Hindlimb muscle (tissue), 1 donor: ENCODE results near the gene ZNF503. TPM values are rescaled to one million over a fixed set of nuclear protein-coding genes. Genes with fewer than 3 reads are reported as not detected.
A peak's percentile ranks its signal among the peaks of the same experiment; 100 is the strongest.
"Not testable (repeated sequence)": the region's sequence is repeated elsewhere in the genome, so short reads cannot be mapped to it uniquely, and the experiment has no call there.

Source experiments
- DNase-seq: peaks from one replicate; pipeline ENCODE4 v3.0.0-alpha.2; 2013
- polyA plus RNA-seq: library from polyadenylated mRNA; unstranded; fragments of 120-200 nt; gene quantifications from one replicate; pipeline ENCODE4 v1.2.1, GENCODE V29; 2013; ENCODE audit not compliant: insufficient read length

The ZNF503 gene
- polyA plus RNA-seq, 1 donor = 9.7 TPM

- DNase-seq = no peak
These were observed 8.8 kb downstream of the ZNF503 start for GRCh38 chr10:75392744-75393143.

DNA sequence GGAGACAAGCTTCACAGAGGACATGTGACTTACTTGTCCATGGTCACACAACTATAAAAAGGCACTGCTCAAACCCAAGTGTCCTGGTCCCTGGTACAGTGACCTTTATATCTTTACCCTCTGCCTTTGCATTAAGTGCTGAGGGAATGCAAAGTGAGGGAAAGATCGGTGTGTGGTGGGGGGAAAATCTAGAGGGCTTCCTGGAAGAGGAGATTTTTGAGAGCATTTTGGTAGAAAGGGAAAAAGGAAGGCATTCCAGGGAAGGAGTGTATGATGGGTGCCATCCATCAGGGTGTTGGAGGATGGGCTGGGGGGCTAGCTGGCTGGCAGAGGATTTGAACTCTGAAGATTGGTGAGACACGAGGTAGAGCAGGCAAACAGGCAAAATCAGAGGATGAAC lies 9.3 kb downstream of the ZNF503 start:
- no peak for DNase-seq

- DNase-seq = no peak
These were observed 11.4 kb downstream of the ZNF503 start for GRCh38 chr10:75390178-75390577.

- DNase-seq = no peak
These were observed 13.5 kb downstream of the ZNF503 start for GRCh38 chr10:75388082-75388481.

DNA sequence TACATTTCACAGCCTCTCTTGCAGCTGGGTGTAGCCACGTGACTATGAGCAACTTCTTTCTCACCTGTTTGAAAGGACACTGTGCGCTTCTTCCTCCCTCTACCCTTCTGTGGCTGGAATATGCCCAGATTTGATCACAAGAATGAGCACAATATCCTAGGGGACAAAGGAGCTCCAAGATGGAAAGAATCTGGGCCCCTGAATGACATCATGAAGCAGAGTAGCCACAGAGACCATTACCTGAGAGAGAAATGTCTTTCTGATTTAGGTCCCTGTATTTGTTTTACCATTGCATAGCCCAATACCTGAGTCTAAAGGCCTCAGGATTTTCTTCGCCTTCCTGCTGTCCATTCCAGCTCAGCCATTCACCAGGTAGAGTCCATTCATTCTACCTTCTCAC lies 15.4 kb downstream of the ZNF503 start:
- DNase-seq = no peak

DNA sequence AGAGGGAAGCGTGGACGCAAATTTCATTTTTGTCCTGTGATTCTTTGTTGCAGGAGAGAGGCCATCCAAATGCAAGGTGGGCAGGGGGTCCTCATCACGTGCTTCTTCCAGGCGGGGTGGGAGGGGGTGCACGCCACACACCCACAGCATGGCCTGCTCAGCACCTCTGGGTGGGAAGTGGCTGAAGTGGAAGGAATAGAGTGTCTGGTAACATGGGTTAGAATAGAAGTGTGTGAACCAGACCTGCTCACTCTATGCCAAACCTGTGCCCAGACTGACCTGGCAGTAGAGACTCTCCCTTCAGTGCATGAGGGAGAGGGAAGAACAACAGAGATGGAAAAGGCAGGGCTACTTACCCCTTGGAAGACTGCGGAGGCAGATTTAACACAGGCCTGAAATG lies 21.7 kb downstream of the ZNF503 start:
- DNase-seq = no peak

- no peak for DNase-seq
These were observed 22.3 kb downstream of the ZNF503 start for GRCh38 chr10:75379212-75379724.

- no peak for DNase-seq
These were observed 23.2 kb downstream of the ZNF503 start for GRCh38 chr10:75378379-75378778.

DNA sequence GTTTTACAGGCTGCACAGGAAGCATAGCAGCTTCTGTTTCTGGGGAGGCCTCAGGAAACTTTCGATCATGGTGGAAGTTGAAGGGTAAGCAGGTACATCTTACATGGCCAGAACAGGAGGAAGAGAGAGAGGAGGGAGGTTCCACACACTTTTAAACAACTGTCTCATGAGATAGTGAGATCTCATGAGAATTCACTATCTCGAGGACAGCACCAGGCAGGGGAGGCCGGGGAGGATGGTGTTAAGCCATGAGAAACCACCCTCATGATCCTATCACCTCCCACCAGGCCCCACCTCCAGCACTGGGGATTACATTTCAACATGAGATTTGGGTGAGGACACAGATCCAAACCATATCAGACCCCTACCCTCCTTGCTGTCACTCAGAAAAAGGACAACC lies 23.7 kb downstream of the ZNF503 start:
- no peak for DNase-seq

DNA sequence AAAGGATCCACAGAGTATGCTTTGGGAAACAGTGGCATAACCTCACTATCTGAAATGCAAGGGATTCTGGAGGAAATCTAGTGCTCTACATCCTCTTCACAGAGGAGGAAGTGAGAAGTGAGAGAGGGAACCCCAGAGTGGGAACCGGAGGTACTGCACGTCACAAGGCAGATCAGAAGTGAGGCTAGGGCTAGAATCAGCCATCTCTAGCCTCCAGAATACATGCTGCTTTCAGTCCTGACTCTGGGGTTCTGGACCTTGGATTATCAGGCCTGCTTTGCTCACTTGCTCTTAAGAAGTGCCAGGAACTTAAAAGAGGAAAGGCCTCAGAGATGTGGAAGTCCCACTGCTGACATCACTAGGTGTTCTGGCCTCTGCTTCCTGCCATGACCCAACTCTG lies 25.7 kb downstream of the ZNF503 start:
- DNase-seq = peak; percentile 15

DNA sequence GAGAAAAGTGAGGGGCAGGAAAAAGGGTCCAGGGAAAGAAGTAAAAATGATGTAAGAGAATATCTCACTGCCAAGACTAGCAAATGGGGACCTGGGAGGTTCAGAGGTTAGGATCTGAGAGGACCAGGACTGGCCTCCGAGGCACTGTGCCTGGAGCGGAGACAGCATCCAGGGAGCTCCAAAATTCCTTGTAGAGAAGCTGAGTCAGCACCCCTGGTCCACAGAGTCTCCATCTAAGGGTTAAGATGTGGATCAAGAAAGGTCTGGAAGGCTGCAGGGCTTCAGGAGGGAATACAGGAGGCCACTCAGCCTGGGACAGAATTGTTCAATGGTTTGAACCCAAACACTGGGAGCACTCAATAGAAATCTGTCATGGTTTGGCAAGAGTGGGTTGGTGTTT lies 30.6 kb downstream of the ZNF503 start:
- DNase-seq = no peak

DNA sequence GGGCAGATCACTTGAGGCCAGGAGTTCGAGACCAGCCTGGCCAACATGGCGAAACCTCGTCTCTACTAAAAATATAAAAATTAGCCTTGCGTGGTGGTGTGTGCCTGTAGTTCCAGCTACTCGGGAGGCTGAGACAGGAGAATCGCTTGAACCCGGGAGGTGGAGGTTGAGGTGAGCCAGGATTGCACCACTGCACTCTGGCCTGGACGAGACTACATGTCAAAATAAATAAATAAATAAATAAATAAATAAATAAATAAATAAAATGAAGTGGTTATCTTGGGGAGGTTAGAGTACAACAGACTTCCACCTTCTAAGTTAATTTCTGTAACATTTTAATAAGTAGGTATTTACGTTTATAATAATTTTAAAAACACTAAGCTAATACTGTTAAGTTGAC lies 31.7 kb downstream of the ZNF503 start:
- not testable (repeated sequence) for DNase-seq

DNA sequence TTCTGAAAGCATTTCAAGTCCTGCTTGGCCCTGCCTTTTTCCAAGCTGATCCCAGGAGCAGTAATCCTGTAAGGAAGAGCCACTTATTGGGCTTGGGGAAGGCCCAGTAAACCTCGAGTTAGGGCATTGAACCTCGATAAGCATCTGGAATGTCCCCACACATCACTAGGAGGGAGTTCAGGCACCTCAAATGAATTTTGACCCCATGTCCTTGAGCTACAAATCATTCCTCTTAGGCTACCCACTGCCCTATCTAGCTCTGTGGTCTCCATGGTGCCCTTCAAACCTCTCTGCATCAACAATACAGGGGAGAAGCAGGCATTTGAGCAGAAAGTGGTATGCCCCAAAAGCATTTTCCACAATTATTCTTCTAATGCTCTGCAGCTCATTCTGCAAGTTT lies 33.7 kb downstream of the ZNF503 start:
- DNase-seq = no peak

DNA sequence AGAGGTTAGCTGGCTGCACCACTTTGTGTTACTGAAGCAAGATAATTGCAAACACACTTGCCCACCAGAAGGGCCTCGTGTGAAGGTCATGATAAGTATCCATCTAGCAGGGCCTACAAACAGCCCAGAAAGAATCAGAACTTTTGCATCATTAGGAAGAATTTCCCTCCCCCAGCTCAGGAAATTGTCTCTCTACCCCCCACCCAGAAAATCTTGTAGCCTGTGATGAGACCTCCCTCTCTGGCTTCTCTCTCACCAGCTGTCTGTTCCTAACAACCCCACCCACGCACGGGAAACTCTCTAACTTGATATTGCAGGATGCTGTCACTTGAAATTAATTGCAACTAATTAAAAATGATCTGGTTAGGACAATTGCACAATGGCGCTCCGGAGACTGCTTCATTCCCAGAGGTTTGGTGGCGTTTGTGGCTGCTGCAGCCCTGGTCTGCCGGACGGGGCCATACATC lies 34.5 kb downstream of the ZNF503 start:
- no peak for DNase-seq

DNA sequence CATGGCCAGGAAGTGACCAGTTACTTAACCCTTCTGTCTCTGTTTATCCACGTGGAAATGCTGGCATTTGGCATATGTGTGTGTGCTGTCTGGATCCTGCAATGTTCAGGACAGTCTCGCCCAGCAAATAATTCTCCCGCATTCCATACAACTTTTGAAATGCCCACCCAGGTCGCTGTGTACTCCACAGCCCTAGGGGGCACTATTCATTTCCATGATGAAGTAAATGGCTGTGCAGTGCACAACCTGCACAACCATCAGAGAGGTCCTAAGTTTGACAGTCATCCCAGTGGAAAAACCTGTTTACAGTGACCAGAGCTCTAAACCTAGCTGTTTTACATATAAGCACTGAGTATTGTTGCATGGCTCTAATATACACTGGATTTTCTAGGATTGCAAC lies 38.1 kb downstream of the ZNF503 start:
- no peak for DNase-seq

GRCh38 chr10:75359876-75360275 lies 41.7 kb downstream of the ZNF503 start:
- not testable (repeated sequence) for DNase-seq

DNA sequence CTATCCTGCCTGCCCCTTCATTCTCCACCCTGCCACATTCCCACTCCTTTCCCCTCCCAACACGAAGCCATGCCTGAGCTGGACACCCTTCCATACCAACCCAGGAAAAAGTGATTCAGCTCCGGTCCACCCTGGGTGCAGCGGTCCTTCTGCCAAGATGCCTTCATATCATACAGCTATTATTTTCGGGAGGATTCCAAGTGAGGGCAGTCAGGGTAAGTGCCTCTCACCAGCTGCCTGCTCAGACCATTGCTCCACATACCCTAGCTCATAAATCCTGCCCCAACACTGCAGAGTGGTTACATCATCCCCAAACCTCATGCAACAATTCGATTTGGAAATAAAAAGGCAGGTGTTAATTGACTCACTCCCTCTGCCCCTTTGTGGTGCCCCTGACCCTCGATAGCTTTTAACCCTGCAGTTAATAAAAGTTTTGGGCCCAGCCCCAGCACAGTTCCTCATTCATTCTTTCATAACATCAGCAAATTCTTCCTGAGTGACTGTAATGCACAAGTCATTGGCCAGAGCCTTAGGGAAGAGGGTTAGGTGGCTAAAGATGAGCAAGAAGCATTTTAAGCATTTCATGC lies 42.6 kb downstream of the ZNF503 start:
- no peak for DNase-seq

DNA sequence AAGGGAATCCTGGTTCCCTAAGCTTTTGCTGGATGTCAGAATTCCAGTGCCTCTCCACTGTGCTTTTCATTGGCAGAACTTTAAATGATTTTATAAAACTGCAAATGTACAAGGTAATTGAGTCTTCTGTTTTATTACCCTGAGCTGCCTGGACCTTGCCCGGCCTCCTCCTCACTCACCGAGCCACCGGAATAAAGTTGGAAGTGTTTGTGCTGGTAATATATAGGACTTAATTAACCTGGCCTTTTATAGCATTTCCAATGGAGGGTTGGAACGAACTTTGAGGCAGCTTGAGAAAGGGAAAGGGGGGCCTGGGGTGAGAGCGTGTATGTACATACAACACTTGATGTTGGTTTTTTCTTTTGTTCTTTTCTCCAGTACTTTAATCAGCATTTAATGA lies 43.4 kb downstream of the ZNF503 start:
- no peak for DNase-seq

DNA sequence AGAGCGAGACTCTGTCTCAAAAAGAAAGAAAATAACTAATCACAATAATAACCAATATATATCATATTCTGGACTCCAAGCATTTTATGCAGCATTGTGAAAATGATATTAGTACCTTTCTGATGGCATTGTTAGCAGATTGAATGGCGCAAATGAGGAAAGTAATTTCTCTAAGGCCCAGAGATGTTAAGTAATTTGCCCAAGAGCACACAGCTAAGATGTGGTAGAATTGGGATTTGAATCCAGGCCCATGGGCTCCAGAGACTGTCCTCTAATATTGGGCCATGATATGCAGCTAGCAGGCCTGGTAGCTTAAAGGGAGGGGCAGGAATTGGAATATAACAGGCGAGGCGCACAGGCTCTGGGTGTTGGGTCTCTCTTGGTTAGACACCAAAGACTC lies 44.1 kb downstream of the ZNF503 start:
- no peak for DNase-seq

DNA sequence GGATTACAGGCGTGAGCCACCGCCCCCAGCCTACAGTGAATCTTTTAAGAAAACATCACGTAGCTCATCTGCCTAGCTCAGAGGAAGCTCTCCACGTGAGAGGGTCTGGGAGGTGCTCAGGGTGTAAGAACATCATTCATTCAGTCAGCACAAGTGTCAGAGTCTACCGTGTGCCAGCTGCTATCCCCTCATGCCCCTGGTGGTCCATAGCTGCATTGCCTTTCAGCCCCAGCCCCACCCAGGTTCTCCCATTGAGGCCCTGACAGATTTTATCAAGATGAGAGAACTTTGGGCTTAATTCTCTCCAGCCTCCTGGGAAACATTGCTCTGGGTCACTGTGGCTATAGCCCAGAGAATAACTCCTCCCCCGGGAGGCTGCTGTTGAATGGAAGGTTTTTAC lies 45.1 kb downstream of the ZNF503 start:
- no peak for DNase-seq

GRCh38 chr10:75355706-75356105 lies 45.9 kb downstream of the ZNF503 start:
- no peak for DNase-seq

DNA sequence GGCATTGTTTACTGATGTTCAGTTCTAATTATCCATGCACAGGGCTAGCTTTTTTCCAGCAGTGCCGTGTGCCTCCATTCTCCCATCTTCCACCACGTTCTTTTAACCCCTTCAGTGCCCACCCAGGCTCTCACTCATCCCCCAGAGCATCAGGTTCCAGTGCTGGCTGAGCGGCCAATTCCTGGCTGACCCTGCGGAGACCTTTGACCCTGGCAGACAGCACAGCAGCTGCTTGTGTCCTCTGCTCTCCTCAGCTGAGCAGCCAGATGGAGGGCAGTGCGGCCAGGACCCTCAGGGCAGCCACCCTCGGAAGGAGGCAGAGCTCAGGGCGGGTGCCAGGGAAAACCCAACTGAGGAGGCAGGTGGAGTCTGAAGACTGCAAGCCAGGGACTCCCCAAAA lies 48.4 kb downstream of the ZNF503 start:
- no peak for DNase-seq

- DNase-seq = no peak
These were observed 48.9 kb downstream of the ZNF503 start for GRCh38 chr10:75352650-75353049.

DNA sequence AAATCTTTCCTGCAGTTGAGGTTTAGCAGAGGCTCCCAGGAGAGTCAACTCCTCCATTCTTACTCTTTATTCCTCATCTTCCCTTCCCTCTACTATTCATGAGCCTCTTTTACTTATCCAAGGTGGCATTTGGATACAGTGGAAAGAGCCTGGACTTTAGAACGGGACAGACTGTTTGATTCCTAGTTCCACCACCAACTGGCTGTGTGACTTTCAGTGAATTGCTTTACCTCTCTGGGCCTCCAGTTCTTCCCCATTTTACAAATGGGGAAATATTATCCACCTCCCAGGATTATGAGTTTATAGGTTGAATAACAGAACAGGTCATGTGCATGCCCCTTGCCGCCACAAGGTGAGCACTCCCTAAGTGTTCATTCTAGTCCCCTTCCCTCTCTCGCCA lies 49.9 kb downstream of the ZNF503 start:
- no peak for DNase-seq

DNA sequence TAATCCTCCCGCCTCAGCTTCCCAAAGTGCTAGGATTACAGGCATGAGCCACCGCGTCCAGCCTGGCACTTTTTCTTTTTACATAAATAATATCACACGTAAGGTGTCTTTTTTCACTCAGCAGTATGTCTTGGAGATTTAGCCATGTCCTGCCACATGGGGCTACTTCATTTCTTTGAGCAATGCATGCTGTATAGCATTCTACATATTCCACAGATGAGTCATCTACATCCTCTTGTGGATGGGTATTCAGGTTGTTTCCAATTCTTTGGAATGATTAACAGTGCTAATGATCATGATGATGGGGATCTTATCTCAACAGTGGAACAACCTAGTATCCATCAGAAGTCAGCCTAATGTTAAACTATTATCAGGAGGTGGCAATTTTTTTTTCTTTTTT lies 50.8 kb downstream of the ZNF503 start:
- no peak for DNase-seq
